ENCODE measurements around the gene TRIB2.

- TF ChIP-seq, protein P1, sequence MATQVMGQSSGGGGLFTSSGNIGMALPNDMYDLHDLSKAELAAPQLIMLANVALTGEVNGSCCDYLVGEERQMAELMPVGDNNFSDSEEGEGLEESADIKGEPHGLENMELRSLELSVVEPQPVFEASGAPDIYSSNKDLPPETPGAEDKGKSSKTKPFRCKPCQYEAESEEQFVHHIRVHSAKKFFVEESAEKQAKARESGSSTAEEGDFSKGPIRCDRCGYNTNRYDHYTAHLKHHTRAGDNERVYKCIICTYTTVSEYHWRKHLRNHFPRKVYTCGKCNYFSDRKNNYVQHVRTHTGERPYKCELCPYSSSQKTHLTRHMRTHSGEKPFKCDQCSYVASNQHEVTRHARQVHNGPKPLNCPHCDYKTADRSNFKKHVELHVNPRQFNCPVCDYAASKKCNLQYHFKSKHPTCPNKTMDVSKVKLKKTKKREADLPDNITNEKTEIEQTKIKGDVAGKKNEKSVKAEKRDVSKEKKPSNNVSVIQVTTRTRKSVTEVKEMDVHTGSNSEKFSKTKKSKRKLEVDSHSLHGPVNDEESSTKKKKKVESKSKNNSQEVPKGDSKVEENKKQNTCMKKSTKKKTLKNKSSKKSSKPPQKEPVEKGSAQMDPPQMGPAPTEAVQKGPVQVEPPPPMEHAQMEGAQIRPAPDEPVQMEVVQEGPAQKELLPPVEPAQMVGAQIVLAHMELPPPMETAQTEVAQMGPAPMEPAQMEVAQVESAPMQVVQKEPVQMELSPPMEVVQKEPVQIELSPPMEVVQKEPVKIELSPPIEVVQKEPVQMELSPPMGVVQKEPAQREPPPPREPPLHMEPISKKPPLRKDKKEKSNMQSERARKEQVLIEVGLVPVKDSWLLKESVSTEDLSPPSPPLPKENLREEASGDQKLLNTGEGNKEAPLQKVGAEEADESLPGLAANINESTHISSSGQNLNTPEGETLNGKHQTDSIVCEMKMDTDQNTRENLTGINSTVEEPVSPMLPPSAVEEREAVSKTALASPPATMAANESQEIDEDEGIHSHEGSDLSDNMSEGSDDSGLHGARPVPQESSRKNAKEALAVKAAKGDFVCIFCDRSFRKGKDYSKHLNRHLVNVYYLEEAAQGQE (IDR thresholded peaks at IDR 0.05; ENCODE audit: insufficient read depth in 1 of 2, low read depth in 2 of 2, low read length in 2 of 2) = no peak
- no peak for TF ChIP-seq POLR2AphosphoS5 (IDR thresholded peaks at IDR 0.05; ENCODE audit: low read depth, low read length)
- TF ChIP-seq TAF1 (IDR thresholded peaks at IDR 0.05; ENCODE audit: borderline replicate concordance, insufficient read depth, low read length) = no peak
Observed at GRCh38 chr2:12704378-12704777, 12.4 kb upstream of the TRIB2 start.
